Activated T-cell treated with anti-CD3 and anti-CD28 coated beads, Interleukin-2, amount 50 U/mL, for 24 hours (primary cell): Measurements from ENCODE around the gene TCAIM.
"Not testable (repeated sequence)": the region's sequence is repeated elsewhere in the genome, so short reads cannot be mapped to it uniquely, and the experiment has no call there.

Experiments
- DNase-seq: peaks from one replicate; pipeline ENCODE4 v3.0.0-alpha.2; 2020
- H3K27ac Mint-ChIP-seq: 2 replicates; pipeline ENCODE4 v1.8.0; 2020; ENCODE audit warnings: mild to moderate bottlenecking, mixed read lengths
- H3K27me3 Mint-ChIP-seq: 2 replicates; pipeline ENCODE4 v1.8.0; 2020; ENCODE audit warnings: mixed read lengths
- H3K36me3 Mint-ChIP-seq: 2 replicates; pipeline ENCODE4 v1.8.0; 2020; ENCODE audit warnings: low read depth, mixed read lengths
- H3K4me1 Mint-ChIP-seq: 2 replicates; pipeline ENCODE4 v1.8.0; 2020; ENCODE audit warnings: low read depth, mixed read lengths
- H3K4me3 Mint-ChIP-seq: 2 replicates; pipeline ENCODE4 v1.8.0; 2020; ENCODE audit warnings: mild to moderate bottlenecking, moderate library complexity, mixed read lengths
- H3K9me3 Mint-ChIP-seq: 2 replicates; pipeline ENCODE4 v1.8.0; 2020; ENCODE audit warnings: mixed read lengths

TCAIM gene

GRCh38 chr3:44334326-44334725 is 4.2 kb upstream of the TCAIM start:
- Mint-ChIP-seq H3K4me1 (peaks cover 12% of the 10 kb centered on the region), H3K9me3 (no peaks in the 10 kb centered on the region), H3K36me3 (peaks cover 9% of the 10 kb centered on the region), H3K27ac (no peak overlapping the region), H3K27me3 (peaks cover 25% of the 10 kb centered on the region), H3K4me3 (no peak overlapping the region)
- DNase-seq = no peak

DNA sequence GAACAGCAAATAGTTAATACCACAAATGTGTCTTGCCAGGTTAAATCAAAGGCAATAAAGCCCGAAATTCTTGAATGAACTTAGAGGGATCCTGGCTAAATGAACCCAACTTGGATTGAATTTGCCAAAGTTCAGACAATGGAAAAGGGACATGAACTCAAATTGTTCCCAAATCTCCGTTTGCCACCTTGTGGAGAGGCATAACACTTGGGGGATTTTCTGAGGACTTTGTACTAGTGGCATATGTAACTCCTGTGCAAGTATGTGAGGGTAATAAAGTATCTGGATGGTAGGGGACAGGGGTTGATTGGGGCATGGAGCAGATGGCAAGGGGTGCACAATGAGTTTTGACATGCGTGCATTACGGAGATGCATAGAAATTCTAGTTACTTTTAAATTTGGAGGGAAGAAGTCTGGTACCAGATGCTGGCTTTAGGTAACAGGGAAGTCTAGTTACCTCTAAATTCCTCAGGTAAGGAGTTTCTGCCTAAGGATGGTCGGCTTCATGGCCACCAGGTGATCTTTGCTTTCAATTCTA is 1.2 kb upstream of the TCAIM start:
- peak overlapping the region; percentile 98 for H3K4me3 Mint-ChIP-seq
- H3K4me1 Mint-ChIP-seq = peaks cover 27% of the 10 kb centered on the region
- peaks cover 20% of the 10 kb centered on the region for H3K36me3 Mint-ChIP-seq
- no peaks in the 10 kb centered on the region for H3K9me3 Mint-ChIP-seq
- H3K27ac Mint-ChIP-seq = peak overlapping the region; percentile 99
- DNase-seq = no peak
- peaks cover 12% of the 10 kb centered on the region for H3K27me3 Mint-ChIP-seq

- Mint-ChIP-seq H3K27ac (peak overlapping the region; percentile 99), H3K9me3 (no peaks in the 10 kb centered on the region)
Observed at GRCh38 chr3:44338828-44339127, 212 bp downstream of the TCAIM start.

DNA sequence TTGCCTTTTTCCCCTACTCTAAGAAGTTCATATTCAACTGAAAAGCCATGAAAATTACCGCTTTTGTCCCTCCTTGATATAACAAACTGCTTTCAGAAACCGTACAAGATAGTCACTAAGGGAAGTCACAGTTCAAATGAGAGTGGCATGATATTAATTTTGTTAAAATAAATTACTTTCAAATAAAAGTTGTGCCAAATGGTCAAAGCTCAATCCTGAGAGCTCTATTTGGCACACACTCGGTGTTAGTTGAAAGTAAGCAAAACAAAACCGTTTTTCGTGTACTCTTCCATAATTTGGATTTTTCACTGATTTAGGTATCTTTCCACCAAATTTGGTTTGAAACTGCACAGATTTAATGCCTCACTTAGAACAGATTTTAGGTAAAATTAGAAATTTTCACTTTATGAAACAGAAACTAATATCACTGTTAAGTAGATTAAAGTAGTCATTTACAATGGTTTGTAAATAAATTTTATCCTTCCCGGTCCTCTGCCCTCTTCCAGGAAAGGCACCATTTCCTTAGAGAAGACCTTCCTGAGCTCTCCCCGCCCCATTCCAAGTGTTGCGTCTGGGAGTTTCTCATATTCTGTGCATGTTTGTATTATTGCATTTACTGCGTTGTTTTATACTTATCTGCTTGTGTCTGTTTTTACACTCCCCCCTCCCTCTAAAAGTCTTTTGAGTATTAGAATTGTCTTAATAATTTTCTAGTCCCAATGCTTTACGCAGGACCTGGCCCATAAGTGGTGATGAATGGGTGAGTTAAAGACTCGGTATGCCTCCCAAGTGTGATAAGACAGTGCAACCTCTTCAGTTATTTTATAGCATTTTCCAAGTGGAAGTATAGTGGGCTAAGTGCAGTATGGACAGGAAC is 853 bp downstream of the TCAIM start:
- peak overlapping the region; percentile 99 for H3K27ac Mint-ChIP-seq
- H3K9me3 Mint-ChIP-seq = no peaks in the 10 kb centered on the region
- H3K4me1 Mint-ChIP-seq = peaks cover 29% of the 10 kb centered on the region
- no peak for DNase-seq
- H3K4me3 Mint-ChIP-seq = peak overlapping the region; percentile 98
- H3K27me3 Mint-ChIP-seq = peaks cover 5% of the 10 kb centered on the region
- H3K36me3 Mint-ChIP-seq = peaks cover 20% of the 10 kb centered on the region

More at GRCh38 chr3:44338828-44339127, 212 bp downstream of the TCAIM start:
- DNase-seq = no peak
- Mint-ChIP-seq H3K4me3 (peak overlapping the region; percentile 98), H3K27me3 (peaks cover 5% of the 10 kb centered on the region), H3K4me1 (peaks cover 29% of the 10 kb centered on the region), H3K36me3 (peaks cover 20% of the 10 kb centered on the region)

DNA sequence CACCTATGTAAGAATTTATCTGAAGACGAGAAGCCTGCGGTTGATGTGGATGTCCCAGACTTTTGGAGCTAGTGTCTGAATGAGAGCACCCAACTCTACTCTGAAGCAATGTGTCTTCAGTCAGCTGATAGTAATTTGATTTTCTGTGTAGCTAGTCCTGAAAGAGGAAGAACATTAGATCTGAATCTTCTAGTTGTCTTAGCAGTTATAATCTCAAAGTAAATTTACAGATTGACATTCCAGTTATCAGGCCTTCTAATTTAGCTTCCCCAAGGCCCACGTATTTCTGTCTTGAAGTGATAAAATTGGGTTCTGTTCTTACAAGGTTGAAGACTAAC is 1.5 kb downstream of the TCAIM start:
- peak overlapping the region; percentile 99 for H3K27ac Mint-ChIP-seq
- peaks cover 32% of the 10 kb centered on the region for H3K4me1 Mint-ChIP-seq

DNA sequence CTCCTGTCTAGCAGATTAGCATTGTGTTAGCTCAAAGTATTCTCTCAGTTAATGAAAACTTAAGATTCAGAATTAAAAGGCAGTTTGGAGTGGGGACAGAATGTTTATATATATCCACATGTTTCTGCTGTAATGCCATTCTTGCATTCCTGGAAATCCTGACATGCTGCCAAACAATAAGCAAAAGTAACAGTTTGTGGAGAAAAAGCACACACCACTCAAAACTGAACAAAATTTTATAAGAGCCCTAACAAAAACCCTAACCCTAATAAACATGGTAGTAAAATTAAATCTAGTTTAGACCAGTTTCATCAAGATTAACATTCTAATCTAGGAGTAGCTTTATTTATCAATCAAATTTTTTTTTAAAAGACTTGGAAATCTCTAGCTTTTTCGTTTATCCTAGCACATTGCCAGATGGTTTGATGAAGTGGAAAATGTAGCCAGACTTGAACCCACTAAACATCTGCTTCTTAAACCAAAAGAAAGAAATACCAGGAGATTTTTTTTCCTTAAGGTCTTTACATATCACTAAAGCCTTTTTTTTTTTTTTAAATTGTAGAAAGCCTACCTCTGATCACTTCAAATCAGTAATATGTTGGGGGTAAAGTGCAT is 3.7 kb downstream of the TCAIM start:
- H3K4me3 Mint-ChIP-seq = no peak overlapping the region
- no peak overlapping the region for H3K27ac Mint-ChIP-seq
- H3K36me3 Mint-ChIP-seq = peaks cover 20% of the 10 kb centered on the region
- no peaks in the 10 kb centered on the region for H3K9me3 Mint-ChIP-seq
- DNase-seq = no peak
- peaks cover 31% of the 10 kb centered on the region for H3K4me1 Mint-ChIP-seq
- H3K27me3 Mint-ChIP-seq = no peaks in the 10 kb centered on the region

More for the DNA sequence above, 1.5 kb downstream of the TCAIM start:
- H3K36me3 Mint-ChIP-seq = peaks cover 20% of the 10 kb centered on the region
- no peaks in the 10 kb centered on the region for H3K27me3 Mint-ChIP-seq
- no peaks in the 10 kb centered on the region for H3K9me3 Mint-ChIP-seq
- H3K4me3 Mint-ChIP-seq = peak overlapping the region; percentile 98
- DNase-seq = no peak

DNA sequence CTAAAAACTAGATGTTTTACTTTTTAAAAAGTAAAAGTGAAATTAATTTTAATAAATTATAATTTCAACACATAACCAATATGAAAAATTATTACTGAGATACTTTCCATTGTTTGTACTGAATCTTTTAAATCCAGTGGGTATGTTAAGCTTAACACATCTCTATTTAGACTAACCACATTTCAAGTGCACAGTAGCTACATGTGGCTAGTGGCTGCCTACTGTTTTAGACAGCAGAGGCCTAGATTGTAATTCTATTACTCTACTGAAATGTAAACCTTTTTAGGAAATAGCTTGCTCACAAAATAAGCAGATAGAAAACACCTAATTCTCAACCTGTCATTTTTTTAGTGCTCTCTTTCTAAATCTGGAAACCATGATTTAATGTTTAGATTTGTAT is 4.9 kb downstream of the TCAIM start:
- Mint-ChIP-seq H3K4me3 (no peak overlapping the region), H3K9me3 (no peaks in the 10 kb centered on the region), H3K27me3 (no peaks in the 10 kb centered on the region), H3K36me3 (peaks cover 18% of the 10 kb centered on the region), H3K4me1 (peaks cover 24% of the 10 kb centered on the region), H3K27ac (no peak overlapping the region)
- no peak for DNase-seq

GRCh38 chr3:44346590-44346989 is 8.0 kb downstream of the TCAIM start:
- not testable (repeated sequence) for H3K27me3 Mint-ChIP-seq, H3K4me1 Mint-ChIP-seq, H3K4me3 Mint-ChIP-seq, H3K27ac Mint-ChIP-seq, H3K9me3 Mint-ChIP-seq, DNase-seq, H3K36me3 Mint-ChIP-seq

DNA sequence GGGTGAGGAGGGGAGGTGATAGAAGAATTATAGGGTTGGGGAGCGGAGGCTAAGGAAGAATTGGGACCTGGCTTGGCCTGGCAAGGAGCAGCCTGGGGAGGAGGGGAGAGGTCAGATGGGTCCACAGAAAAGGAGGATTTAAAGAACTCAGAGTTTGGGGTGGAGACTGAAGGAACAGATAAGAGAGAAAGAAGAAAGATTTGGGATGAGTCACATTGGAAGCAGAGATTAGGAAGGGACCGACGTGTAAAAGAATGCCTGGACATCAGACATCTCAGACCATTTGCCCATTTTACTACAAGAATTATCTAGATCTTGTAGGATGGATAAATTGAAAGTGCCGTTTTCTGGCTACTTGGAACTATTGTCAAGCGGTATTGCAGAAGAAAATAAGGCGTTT is 10.4 kb downstream of the TCAIM start:
- H3K27me3 Mint-ChIP-seq = no peaks in the 10 kb centered on the region
- no peak overlapping the region for H3K4me3 Mint-ChIP-seq
- H3K27ac Mint-ChIP-seq = no peak overlapping the region
- H3K4me1 Mint-ChIP-seq = peaks cover 6% of the 10 kb centered on the region
- peaks cover 10% of the 10 kb centered on the region for H3K36me3 Mint-ChIP-seq
- H3K9me3 Mint-ChIP-seq = no peaks in the 10 kb centered on the region
- DNase-seq = no peak

DNA sequence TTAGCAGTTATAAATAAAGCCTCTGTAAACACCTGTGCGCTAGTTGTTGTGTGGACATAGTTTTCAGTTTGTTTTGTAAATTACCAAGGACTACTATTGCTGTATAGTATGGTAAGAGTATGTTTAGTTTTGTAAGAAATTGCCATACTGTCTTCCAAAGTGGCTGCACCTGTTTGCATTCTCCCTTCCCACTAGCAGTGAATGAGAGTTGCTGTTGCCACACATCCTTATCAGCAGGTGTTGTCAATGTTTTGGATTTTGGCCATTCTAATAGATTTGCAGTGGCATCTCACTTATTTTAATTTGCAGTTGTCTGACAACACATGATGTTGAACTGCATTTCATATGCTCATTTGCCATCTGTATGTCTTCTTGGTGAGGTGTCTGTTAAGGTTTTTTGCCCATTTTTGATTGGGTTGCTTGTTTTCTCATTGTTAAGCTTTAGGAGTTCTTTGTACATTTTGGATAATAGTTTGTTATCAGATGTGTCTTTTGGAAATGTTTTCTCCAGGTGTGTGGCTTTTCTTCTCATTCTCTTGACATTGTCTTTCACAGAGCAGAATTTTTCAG is 14.9 kb downstream of the TCAIM start:
- H3K4me1 Mint-ChIP-seq = peaks cover 3% of the 10 kb centered on the region
- no peaks in the 10 kb centered on the region for H3K9me3 Mint-ChIP-seq
- H3K27ac Mint-ChIP-seq = no peak overlapping the region
- no peaks in the 10 kb centered on the region for H3K27me3 Mint-ChIP-seq
- peaks cover 33% of the 10 kb centered on the region for H3K36me3 Mint-ChIP-seq
- no peak overlapping the region for H3K4me3 Mint-ChIP-seq
- DNase-seq = no peak

GRCh38 chr3:44355362-44356033 is 16.9 kb downstream of the TCAIM start:
- H3K27me3 Mint-ChIP-seq = no peaks in the 10 kb centered on the region
- peaks cover 45% of the 10 kb centered on the region for H3K36me3 Mint-ChIP-seq
- no peak overlapping the region for H3K27ac Mint-ChIP-seq
- no peak for DNase-seq
- no peaks in the 10 kb centered on the region for H3K9me3 Mint-ChIP-seq
- no peak overlapping the region for H3K4me3 Mint-ChIP-seq
- no peaks in the 10 kb centered on the region for H3K4me1 Mint-ChIP-seq

DNA sequence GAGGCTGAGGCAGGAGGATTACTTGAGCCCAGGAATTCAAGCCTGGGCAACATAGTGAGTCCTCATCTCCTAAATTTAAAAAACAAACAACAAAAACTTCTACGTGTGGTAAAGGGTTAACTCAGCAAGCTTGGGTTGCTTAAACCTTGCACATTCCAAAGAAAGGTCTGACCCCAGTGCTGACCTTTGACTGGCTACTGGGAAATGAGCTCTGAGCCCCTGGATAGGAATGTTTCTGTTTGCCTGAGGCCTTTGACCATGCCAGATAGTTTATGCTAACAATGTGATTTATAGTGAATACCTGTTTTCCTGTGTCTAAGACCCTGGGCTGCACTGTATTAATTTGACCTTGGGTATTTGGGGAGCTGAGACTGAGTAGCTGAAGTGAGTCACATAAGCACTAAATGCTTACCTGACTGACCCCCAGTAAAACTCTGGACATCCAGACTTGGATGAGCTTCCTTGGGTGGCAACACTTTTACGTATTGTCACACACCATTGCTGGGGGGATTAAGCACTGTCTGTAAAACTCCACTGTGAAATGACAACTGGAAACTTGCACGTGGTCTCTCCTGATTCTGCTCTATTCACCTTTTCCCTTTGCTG is 20.7 kb downstream of the TCAIM start:
- Mint-ChIP-seq H3K36me3 (peaks cover 48% of the 10 kb centered on the region), H3K4me1 (no peaks in the 10 kb centered on the region), H3K9me3 (no peaks in the 10 kb centered on the region), H3K27ac (no peak overlapping the region), H3K27me3 (no peaks in the 10 kb centered on the region), H3K4me3 (no peak overlapping the region)
- DNase-seq = no peak

- Mint-ChIP-seq H3K36me3 (peaks cover 44% of the 10 kb centered on the region), H3K27me3 (no peaks in the 10 kb centered on the region), H3K27ac (no peak overlapping the region), H3K4me3 (no peak overlapping the region), H3K4me1 (no peaks in the 10 kb centered on the region), H3K9me3 (no peaks in the 10 kb centered on the region)
- DNase-seq = no peak
Observed at GRCh38 chr3:44363591-44363990, 25.0 kb downstream of the TCAIM start.

DNA sequence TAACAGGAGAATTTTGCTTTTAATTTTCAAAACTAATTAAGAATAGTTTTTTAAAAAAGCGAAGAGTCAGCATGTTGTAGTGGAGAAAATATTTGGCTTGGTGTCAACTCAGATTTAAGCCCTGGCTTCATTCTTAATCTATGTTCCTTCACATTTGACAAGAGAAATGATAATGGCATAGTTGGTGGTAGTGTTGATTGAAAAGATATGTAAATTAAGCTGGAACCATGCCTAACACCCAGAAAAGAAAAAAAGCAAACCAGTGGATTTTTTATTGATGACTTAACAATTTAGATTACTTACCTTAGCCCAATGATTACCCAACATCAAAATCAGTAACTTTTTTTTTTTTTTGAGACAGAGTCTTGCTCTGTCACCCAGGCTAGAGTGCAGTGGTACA is 27.4 kb downstream of the TCAIM start:
- Mint-ChIP-seq H3K4me1 (no peaks in the 10 kb centered on the region), H3K36me3 (peaks cover 49% of the 10 kb centered on the region), H3K27me3 (no peaks in the 10 kb centered on the region), H3K27ac (no peak overlapping the region), H3K4me3 (no peak overlapping the region), H3K9me3 (no peaks in the 10 kb centered on the region)
- no peak for DNase-seq
